COLO829 (cell line): ENCODE data around the gene PTPRN2.
"Not testable (repeated sequence)": the region's sequence is repeated elsewhere in the genome, so short reads cannot be mapped to it uniquely, and the experiment has no call there.

ENCODE experiments used
- DNase-seq: peaks from one replicate; pipeline ENCODE4 v3.0.0; 2012; ENCODE audit warnings: low spot score

Gene PTPRN2

DNA sequence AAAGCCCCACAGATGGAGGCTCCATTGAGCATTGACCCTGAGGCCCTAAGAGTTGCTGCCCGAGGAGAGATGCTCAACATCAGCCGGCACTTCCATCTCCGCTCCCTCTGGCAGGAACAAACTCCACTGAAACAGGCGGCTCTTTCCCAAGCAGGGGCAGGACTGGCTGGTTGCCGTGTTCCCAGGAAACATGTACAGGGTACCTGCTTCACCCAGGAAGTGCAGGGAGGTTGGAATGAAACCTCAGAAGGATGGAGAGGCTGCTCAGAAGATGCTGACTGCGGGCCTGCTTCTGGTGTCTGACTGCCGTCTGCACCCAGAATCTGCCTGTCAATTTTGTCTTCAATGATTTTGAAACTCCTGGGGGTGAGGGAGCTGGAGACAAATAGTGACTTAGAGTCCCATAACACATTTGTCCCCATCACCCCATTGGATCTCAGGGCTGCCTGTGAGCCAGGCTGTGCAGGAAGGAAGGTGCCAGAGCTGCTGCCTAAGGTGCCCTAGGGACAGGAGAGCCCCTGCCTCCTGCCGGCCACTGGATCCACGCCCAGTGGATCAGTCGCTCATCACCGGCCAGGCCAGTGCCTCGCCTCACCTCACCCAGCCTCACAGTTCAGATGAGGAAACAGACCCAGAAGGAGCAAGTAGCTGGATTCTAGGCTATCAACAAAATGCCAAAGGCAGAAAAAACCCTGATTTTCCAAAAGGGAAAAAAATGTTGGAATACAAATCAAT, 237.3 kb downstream of the PTPRN2 start:
- DNase-seq, result no peak

DNA sequence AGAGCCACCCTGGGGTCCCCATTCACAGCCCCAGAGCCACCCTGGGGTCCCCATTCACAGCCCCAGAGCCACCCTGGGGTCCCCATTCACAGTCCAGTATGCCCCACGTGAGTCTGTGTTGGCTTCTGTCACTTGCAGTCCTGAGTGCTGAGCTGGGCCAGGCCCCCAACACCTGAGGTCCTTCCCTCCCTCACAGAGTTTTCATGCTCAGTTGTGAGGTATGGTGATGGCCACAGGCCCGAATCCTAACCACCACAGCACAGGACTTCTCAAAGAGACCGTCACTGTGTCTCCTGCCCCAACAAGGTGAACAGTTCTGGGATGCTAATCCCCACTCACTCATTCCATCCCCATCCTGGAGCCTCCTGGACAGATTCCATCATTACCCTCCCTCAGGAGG, 239.2 kb downstream of the PTPRN2 start:
- no peak for DNase-seq

DNA sequence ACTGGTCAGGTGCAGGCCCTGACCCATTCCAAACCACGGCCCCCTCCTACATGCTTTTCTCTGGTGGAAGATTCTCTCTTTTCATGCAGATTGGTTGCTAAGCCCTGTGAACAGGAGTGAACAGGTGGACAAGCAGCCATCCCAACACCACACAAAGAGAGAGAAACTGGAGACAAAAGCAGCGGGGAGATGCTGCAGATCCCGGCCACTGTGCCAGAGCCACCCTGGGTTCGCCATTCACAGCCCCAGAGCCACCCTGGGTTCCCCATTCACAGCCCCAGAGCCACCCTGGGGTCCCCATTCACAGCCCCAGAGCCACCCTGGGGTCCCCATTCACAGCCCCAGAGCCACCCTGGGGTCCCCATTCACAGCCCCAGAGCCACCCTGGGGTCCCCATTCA, 239.6 kb downstream of the PTPRN2 start:
- not testable (repeated sequence) for DNase-seq

DNA sequence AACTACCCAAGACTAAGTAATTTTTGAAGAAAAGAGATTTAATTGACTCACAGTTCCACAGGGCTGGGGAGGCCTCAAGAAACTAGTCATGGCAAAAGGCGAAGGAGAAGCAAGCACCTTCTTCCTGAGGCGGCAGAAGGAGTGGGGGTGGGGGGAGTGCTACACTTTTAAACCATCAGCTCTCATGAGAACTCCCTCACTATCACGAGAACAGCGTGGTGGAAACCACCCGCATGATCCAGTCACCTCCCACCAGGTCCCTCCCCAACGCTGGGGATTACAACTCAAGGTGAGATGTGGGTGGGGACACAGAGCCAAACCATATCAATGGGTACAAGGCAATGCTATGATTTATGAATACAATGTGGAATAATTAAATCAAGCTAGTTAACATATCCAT, 241.9 kb downstream of the PTPRN2 start:
- DNase-seq, result no peak

DNA sequence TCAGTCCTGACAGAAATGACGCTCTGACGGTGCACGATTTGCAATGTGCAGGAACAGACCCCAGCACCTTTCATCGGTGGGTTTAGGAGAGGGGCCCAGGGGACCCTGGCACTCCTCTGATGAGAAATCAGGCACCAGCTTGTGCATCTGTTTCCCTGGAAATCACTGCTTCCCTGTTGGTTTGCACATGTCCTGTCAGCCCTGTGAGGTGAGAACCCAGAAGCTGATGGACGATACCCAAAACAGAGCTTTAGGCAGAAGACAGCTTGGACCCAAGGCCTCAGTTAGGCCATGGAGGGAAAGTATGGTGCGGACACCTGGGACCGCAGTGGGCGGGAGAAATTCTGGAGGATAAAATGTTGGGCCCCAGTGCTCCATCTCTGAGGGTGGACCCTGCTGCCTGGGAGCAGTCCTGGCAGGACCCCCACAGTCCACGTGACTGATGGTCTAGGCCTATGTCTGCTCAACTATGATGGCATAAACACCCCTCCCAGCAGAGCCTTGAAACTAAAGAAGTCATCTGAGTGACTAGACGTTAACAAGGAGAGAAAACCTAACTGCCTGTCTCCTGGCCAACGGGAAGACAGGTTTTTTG, 242.8 kb downstream of the PTPRN2 start:
- DNase-seq, result no peak

DNA sequence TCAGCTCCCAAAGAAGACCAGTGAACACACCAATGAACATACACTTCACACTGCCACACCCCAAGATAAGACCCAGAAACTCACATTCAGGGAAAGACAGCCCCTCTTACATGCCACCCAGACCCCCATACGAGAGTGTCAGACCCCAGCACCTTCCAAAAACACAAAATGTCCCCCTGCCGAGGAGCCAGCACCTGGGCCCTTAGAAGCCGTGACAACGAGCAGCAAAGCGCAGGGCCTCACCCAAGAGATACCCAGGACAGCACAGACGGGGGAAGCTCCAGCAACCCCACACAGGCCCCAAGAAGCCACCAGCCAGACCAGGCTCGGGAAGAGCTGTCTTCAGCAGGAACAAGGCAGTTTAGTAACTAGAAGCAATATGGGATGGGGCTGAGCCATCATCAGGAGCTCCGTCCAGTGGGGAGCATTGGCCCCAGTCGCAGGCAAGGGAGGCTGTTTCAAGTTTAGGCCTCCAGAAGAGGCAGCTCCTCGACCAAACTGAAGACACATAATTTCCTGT, 243.6 kb downstream of the PTPRN2 start:
- DNase-seq, result no peak

DNA sequence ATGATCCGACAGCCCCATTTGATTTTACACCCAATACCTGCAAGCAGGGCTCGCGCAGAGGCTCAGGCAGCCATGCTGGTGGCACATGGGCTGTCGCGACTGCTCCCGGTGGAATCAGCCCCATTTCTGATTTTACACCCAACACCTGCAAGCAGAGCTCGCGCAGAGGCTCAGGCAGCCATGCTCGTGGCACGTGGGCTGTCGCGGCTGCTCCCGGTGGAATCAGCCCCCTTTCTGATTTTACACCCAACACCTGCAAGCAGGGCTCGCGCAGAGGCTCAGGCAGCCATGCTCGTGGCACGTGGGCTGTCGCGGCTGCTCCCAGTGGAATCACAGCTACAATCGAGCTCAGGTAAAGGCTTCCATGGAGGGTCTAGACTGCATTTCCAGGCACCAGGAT, 244.1 kb downstream of the PTPRN2 start:
- DNase-seq, result no peak

DNA sequence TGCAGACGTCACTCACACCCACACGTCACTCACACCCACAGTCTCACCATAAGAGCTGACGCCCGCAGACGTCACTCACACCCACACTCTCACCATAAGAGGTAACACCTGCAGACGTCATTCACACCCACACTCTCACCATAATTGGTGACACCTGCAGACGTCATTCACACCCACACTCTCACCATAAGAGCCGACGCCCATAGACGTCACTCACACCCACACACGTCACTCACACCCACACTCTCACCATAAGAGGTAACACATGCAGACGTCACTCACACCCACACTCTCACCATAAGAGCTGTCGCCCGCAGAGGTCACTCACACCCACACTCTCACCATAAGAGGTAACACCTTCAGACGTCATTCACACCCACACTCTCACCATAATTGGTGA, 246.5 kb downstream of the PTPRN2 start:
- DNase-seq, result not testable (repeated sequence)

DNA sequence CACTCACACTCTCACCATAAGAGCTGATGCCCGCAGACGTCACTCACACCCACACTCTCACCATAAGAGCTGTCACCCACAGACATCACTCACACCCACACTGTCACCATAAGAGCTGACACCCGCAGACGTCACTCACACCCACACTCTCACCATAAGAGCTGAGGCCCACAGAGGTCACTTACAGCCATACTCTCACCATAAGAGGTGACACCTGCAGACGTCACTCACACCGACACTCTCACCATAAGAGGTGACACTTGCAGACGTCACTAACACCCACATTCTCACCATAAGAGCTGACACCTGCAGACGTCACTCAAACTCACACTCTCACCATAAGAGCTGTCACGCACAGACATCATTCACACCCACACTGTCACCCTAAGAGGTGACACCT, 250.7 kb downstream of the PTPRN2 start:
- not testable (repeated sequence) for DNase-seq

DNA sequence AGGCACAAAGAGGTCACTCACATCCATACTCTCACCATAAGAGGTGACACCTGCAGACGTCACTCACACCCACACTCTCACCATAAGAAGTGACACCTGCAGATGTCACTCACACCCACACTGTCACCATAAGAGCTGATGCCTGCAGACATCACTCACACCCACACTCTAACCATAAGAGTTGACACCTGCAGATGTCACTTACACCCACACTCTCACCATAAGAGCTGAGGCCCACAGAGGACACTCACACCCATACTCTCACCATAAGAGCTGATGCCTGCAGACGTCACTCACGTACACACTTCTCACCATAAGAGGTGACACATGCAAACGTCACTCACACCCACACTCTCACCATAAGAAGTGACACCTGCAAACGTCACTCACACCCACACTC, 255.1 kb downstream of the PTPRN2 start:
- DNase-seq, result not testable (repeated sequence)

DNA sequence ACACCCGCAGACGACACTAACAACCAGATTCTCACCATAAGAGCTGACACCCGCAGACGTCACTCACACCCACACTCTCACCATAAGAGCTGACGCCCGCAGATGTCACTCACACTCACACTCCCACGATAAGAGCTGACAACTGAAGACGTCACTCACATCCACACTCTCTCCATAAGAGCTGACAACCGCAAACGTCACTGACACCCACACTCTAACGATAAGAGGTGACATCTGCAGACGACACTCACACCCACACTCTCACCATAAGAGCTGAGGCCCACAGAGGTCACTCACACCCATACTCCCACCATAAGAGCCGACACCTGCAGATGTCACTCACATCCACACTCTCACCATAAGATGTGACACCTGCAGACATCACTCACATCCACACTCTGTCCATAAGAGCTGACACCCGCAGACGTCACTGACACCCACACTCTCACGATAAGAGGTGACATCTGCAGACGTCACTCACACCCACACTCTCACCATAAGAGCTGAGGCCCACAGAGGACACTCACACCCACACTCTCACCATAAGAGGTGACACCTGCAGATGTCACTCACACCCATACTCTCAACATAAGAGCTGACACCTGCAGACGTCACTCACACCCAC, 255.7 kb downstream of the PTPRN2 start:
- not testable (repeated sequence) for DNase-seq

DNA sequence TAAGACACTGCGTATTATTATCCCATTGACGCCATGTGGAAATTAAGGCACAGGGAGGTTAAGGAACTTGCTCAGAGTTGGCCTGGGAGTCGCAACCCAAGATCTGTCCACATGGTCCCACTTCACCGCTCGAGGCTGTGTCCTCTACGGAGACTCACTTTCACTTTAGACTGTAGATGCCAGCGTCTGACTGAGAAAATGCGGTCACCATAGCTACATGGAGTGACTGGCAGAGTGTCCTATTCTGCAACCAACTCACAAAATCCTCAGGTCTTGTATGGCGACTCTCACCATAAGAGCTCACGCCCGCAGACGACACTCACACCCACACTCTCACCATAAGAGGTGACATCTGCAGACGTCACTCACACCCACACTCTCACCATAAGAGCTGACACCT, 257.9 kb downstream of the PTPRN2 start:
- no peak for DNase-seq

DNA sequence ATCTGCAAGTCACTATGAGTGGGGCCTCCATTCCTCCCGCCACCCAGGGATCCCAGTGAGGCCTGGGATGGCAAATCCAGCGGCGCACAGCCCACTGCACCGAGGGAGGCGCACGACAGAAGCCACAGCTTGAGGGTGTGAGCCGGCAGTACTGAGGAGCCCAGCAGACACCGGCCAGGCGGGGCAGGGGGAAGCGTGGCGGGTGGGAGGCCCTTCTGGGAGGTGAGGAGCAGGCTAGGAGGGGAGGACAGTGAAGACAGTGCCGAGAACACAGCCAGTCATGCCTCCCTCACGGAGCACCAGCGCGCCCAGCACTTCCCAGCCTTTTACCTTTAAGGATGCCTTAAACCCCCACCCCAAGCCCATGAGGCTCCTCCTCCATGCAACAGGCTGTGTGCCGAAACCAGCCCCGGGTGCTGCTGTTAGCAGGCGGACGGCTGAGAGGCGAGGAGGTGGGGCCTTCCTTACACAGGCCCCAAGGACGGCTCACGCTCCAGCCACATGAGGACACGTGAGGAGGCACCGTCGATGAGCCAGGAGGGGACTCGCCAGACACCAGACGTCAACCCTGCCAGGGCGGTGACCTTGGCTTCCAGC, 258.5 kb downstream of the PTPRN2 start:
- DNase-seq, result no peak

DNA sequence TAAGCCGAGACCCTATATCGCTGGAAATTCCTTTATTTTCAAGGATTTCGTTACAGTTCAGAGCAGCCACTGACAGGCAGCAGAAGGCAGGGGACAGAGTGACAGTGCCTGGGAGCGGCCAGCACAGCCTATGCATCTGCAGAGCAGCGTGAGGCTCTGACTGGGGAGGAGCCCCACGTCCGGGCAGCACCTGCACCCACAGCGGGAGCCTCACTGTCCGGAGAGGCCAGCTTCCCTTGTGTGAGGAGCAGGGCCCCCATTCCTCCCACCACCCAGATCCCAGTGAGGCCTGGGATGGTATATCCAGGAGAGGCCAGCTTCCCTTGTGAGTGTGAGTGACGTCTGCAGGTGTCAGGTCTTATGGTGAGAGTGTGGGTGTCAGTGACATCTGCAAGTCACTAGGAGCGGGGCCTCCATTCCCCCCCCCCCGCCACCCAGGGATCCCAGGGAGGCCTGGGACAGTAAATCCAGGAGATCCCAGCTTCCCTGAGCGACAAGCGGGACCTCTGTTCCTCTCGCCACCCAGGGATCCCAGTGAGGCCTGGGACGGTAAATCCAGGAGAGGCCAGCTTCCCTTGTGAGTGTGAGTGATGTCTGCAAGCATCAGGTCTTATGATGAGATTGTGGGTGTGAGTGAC, 259.1 kb downstream of the PTPRN2 start:
- no peak for DNase-seq

DNA sequence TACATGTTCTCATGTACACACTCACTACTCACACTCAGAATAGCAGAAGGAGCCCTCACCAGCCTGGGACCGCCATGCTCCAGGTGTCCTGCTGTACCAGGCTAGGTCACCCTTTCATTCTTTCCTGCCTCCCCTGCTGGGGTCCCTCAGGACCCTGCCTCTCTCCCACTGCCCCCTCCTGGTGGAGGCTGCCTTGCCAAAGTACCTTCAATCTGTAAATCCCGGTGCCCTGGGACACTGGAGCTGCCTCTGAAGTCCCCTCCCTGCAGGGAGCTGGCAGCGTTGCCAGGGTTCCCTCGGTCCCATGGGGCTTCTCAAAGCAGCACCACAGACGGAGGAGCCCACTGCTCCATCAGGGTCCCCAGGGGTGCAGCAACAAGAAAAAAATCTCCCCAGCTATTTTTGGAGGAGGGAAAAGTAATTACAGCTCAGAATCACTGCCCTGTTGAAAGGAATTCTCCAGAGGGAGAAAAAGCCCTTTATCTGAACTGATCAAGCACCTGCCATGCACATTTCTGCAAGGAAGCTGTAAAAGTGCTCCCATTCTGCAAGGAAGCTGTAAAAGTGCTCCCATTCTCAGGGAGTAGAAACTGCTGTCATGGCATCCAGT, 259.9 kb downstream of the PTPRN2 start:
- no peak for DNase-seq

DNA sequence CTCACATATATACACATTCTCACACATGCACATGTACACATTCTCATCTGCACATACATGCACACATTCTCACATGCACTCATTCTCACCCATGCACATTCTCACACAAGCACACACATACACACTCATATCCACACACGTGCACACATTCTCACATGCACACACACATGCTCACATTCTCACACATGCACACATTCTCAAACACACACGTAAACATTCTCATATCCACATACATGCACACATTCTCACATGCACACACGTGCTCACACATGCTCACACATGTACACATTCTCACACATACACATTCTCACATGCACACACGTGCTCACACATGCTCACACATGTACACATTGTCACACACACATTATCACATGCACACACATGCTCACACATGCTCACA, 260.6 kb downstream of the PTPRN2 start:
- DNase-seq, result no peak

DNA sequence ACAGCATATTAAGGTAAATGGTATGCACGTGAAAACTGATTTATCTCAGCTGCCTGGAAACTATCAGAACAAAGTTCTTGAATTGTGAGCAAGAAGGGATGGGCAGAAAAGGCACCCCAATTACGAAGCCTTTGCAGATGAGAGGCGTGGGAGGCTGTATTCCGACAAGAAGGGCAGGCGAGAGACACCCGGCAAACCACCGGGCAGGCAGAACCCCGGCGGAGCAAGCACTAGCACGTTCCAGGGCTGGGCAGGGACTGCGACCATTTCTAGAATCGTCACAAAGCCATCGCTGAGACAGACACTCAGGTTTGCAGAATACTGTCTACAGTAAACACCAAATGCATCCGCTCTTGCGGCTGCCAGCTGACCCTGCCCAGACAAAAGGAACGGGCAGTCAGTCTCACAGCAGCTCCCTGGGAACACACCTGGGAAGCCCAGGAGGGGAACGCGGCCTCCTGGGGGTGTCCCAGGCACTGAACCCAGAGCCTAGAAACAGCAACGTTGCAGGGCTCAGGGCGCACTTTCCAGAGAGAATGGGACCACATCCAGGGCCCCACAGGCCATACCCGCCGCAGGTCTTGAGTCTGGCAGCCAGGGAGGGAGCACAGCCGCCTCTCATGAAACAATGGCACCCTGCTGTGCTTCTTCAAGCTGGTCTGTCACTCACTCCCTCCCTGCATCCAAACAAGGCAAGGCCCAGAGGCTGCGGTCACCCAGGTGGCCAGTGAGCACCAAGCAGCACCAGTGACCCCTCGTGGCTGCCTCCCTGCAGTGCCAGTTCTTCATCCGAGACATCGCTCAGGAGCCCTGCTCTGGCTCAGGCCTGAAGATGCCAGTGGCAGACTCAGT, 261.9 kb downstream of the PTPRN2 start:
- peak; percentile 8 for DNase-seq

DNA sequence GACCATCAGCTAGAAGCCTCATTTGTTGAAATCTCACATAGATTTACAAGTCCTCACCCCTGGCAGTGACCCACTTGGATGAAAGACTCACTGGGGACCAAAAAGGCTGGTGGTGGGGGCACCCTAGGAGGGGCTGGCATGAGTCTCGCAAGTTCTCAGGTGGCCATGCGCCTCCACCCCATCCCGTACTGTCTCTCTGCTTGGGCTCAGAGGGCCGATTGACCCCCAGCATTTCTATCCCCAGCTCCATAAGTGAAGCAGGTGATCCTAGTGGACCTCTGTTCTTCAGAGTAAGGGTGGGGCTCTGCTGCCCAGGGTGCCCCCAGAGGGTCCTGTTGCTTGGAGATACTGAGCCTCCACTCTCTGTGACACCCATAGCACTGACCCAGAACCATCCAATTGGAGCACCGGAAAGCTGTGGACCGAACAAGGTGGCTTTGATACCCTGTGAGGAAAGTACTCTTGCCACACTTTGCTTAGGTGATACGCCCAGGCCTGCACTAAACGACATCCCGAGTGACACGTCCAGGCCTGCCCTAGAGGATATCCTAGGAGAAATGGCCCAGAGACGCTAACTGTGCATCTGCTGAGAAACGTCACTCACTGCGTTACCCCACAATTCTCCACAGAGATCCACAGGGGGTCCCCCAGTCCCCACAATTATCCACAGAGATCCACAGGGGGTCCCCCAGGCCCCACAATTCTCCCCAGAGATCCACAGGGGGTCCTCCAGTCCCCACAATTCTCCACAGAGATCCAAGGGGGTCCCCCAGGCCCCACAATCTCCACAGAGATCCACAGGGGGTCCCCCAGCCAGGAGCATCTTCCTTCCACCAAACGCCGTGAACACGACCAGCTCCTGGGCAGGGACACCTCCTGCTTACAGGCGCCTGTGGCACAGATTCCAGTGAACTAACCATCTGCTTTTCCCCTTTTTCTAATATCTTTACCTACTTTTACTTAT, 262.9 kb downstream of the PTPRN2 start:
- DNase-seq, result no peak

DNA sequence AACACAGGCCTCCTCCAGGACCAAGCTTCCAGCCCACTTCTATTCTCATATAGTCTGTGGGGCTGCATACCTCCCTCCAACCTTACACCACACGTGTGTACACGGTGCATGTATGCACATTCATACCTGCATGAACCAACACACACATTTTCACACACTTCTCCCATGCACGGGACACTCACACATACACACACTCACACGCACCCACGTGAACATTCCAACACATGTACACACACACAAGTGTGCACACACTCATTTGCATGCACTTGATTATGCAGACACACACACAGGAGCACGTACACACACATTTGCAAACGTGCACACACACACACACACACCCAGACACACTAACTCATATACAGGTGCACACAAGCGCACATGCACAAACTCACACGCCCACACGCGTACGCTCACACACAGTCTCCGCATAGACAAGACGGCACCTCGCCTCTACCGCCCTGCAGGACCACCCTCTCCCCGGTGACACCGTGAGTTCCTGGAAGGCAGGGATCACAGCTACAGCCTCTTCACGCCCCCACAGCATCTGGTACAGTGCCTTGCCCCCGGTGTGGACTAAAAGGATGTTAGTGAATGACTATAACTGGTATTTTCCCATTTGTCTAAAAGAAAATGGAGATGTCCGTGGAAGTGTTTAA, 263.8 kb downstream of the PTPRN2 start:
- no peak for DNase-seq
